Gastroesophageal sphincter (tissue), 3 donors: Measurements from ENCODE around the gene ITPR2.

ENCODE experiments used
- CTCF ChIP-seq, 4 experiments: fragments of 200-600 bp in 2 of 4; fragments of 450-650 bp in 2 of 4; sonication (generic) in 1 of 4; IDR thresholded peaks; one replicate each; pipeline ENCODE4 v1.5.1; 2017 to 2019; ENCODE audit warnings: antibody characterized with exemption in 4 of 4, mild to moderate bottlenecking in 2 of 4, moderate library complexity in 2 of 4
- EP300 ChIP-seq: sonication (generic); formaldehyde crosslinking; IDR thresholded peaks from one replicate; pipeline ENCODE4 v1.6.1; 2017; ENCODE audit warnings: antibody characterized with exemption, mild to moderate bottlenecking
- POLR2A ChIP-seq, 2 donors: fragments of 450-650 bp; IDR thresholded peaks; one replicate each; pipeline ENCODE4 v1.6.1; 2017; ENCODE audit warnings: antibody characterized with exemption in 2 of 2, mild to moderate bottlenecking in 2 of 2, moderate library complexity in 1 of 2

- TF ChIP-seq CTCF (IDR thresholded peaks at IDR 0.05) (no peak), EP300 (no peak), POLR2A (IDR thresholded peaks at IDR 0.05) (no peak)
Measured at GRCh38 chr12:26297396-26298070, 535.5 kb downstream of the ITPR2 start.
